ENCODE results near the gene SAFB.

Gene SAFB

GRCh38 chr19:5587071-5587455, 35.8 kb upstream of the SAFB start:
- FAIRE-seq (no peak), DNase-seq (ENCODE audit: insufficient read length, low spot score) (no peak)
- TF ChIP-seq PAX5 (IDR thresholded peaks at IDR 0.05; ENCODE audit: insufficient read depth, low read length, severe bottlenecking) (no peak), SPI1 (IDR thresholded peaks at IDR 0.05; ENCODE audit: low read depth, low read length) (no peak), TAF1 (IDR thresholded peaks at IDR 0.05; ENCODE audit: low read depth, low read length) (no peak), POLR2AphosphoS5 (IDR thresholded peaks at IDR 0.05; ENCODE audit: low read depth, low read length) (no peak), POU2F2 (IDR thresholded peaks at IDR 0.05; ENCODE audit: low read depth, low read length) (no peak)

GRCh38 chr19:5587661-5588060, 35.2 kb upstream of the SAFB start:
- TF ChIP-seq POU2F2 (IDR thresholded peaks at IDR 0.05; ENCODE audit: low read depth, low read length) (no peak), PAX5 (IDR thresholded peaks at IDR 0.05; ENCODE audit: insufficient read depth, low read length, severe bottlenecking) (no peak), POLR2A (IDR thresholded peaks at IDR 0.05; ENCODE audit: low read depth, low read length) (0 out of 2 replicates have a peak, but pooled peaks have one; percentile 5), SPI1 (IDR thresholded peaks at IDR 0.05; ENCODE audit: low read depth, low read length) (no peak), POLR2AphosphoS5 (IDR thresholded peaks at IDR 0.05; ENCODE audit: low read depth, low read length) (no peak)
- FAIRE-seq: no peak
- no peak for DNase-seq (ENCODE audit: insufficient read length, low spot score)

- DNase-seq (ENCODE audit: insufficient read length, low spot score): no peak
- TF ChIP-seq SPI1 (IDR thresholded peaks at IDR 0.05; ENCODE audit: low read depth, low read length) (no peak), POU2F2 (IDR thresholded peaks at IDR 0.05; ENCODE audit: low read depth, low read length) (no peak)
- FAIRE-seq: no peak
Measured at GRCh38 chr19:5588441-5588840, 34.4 kb upstream of the SAFB start.

GRCh38 chr19:5588906-5589676, 33.8 kb upstream of the SAFB start:
- TF ChIP-seq PAX5 (IDR thresholded peaks at IDR 0.05; ENCODE audit: insufficient read depth, low read length, severe bottlenecking) (no peak), POLR2AphosphoS5 (IDR thresholded peaks at IDR 0.05; ENCODE audit: low read depth, low read length) (no peak), TAF1 (IDR thresholded peaks at IDR 0.05; ENCODE audit: low read depth, low read length) (no peak), SPI1 (IDR thresholded peaks at IDR 0.05; ENCODE audit: low read depth, low read length) (no peak), POU2F2 (IDR thresholded peaks at IDR 0.05; ENCODE audit: low read depth, low read length) (no peak), POLR2A (IDR thresholded peaks at IDR 0.05; ENCODE audit: low read depth, low read length) (no peak)
- FAIRE-seq: no peak
- DNase-seq (ENCODE audit: insufficient read length, low spot score): no peak

GRCh38 chr19:5590151-5590864, 32.6 kb upstream of the SAFB start:
- DNase-seq (ENCODE audit: insufficient read length, low spot score) (no peak), FAIRE-seq (no peak)
- TF ChIP-seq POLR2AphosphoS5 (IDR thresholded peaks at IDR 0.05; ENCODE audit: low read depth, low read length) (peak; percentile 15; the same call in 1 of the 2 replicates), POLR2A (IDR thresholded peaks at IDR 0.05; ENCODE audit: low read depth, low read length) (no peak; the same call in 1 of the 2 replicates), TAF1 (IDR thresholded peaks at IDR 0.05; ENCODE audit: low read depth, low read length) (no peak)

- no peak for TF ChIP-seq TAF1 (IDR thresholded peaks at IDR 0.05; ENCODE audit: low read depth, low read length)
- no peak for TF ChIP-seq POLR2AphosphoS5 (IDR thresholded peaks at IDR 0.05; ENCODE audit: low read depth, low read length)
- TF ChIP-seq PAX5 (IDR thresholded peaks at IDR 0.05; ENCODE audit: insufficient read depth, low read length, severe bottlenecking): no peak
- no peak for TF ChIP-seq POLR2A (IDR thresholded peaks at IDR 0.05; ENCODE audit: low read depth, low read length)
- TF ChIP-seq SPI1 (IDR thresholded peaks at IDR 0.05; ENCODE audit: low read depth, low read length): no peak
- TF ChIP-seq POU2F2 (IDR thresholded peaks at IDR 0.05; ENCODE audit: low read depth, low read length): no peak
- DNase-seq (ENCODE audit: insufficient read length, low spot score) (no peak), FAIRE-seq (no peak)
Measured at GRCh38 chr19:5590865-5591154, 32.1 kb upstream of the SAFB start.

- FAIRE-seq (no peak), DNase-seq (ENCODE audit: insufficient read length, low spot score) (no peak)
- TF ChIP-seq POLR2AphosphoS5 (IDR thresholded peaks at IDR 0.05; ENCODE audit: low read depth, low read length) (no peak), SPI1 (IDR thresholded peaks at IDR 0.05; ENCODE audit: low read depth, low read length) (no peak), POU2F2 (IDR thresholded peaks at IDR 0.05; ENCODE audit: low read depth, low read length) (no peak), PAX5 (IDR thresholded peaks at IDR 0.05; ENCODE audit: insufficient read depth, low read length, severe bottlenecking) (no peak), TAF1 (IDR thresholded peaks at IDR 0.05; ENCODE audit: low read depth, low read length) (no peak), POLR2A (IDR thresholded peaks at IDR 0.05; ENCODE audit: low read depth, low read length) (no peak)
Measured at GRCh38 chr19:5591476-5591875, 31.4 kb upstream of the SAFB start.

GRCh38 chr19:5592531-5593342, 30.1 kb upstream of the SAFB start:
- FAIRE-seq: no peak
- TF ChIP-seq TAF1 (IDR thresholded peaks at IDR 0.05; ENCODE audit: low read depth, low read length): no peak
- no peak for TF ChIP-seq POU2F2 (IDR thresholded peaks at IDR 0.05; ENCODE audit: low read depth, low read length)
- TF ChIP-seq PAX5 (IDR thresholded peaks at IDR 0.05; ENCODE audit: insufficient read depth, low read length, severe bottlenecking): no peak
- no peak for TF ChIP-seq SPI1 (IDR thresholded peaks at IDR 0.05; ENCODE audit: low read depth, low read length)
- TF ChIP-seq POLR2AphosphoS5 (IDR thresholded peaks at IDR 0.05; ENCODE audit: low read depth, low read length): no peak
- no peak for TF ChIP-seq POLR2A (IDR thresholded peaks at IDR 0.05; ENCODE audit: low read depth, low read length)
- no peak for DNase-seq (ENCODE audit: insufficient read length, low spot score)

Data from GM12891 (cell line).